Fibroblast of villous mesenchyme (primary cell): ENCODE measurements around the gene MYO16. TPM values are rescaled to one million over a fixed set of nuclear protein-coding genes. Genes with fewer than 3 reads are reported as not detected.
"Not testable (repeated sequence)": the region's sequence is repeated elsewhere in the genome, so short reads cannot be mapped to it uniquely, and the experiment has no call there.

Source experiments
- DNase-seq: peaks from one replicate; pipeline ENCODE4 v3.0.0-alpha.2; 2010; ENCODE audit warnings: low read depth
- H3K4me3 ChIP-seq: 2 replicates; pipeline ENCODE4 v1.5.1; 2011; ENCODE audit warnings: low read depth, mild to moderate bottlenecking, low read length
- total RNA-seq: library from RNA; depleted of rRNA; stranded (reverse); fragments of >200 nt; gene quantifications from 2 replicates; pipeline ENCODE4 v1.2.3, GENCODE V29; 2012
- TF ChIP-seq, protein P1 (sequence below): IDR thresholded peaks from 2 replicates; pipeline ENCODE4 v1.5.1; 2012; ENCODE audit warnings: low read depth, mild to moderate bottlenecking, low read length; ENCODE audit not compliant: insufficient read depth

MYO16 gene
- total RNA-seq, 1 donor: 0.86 TPM

DNA sequence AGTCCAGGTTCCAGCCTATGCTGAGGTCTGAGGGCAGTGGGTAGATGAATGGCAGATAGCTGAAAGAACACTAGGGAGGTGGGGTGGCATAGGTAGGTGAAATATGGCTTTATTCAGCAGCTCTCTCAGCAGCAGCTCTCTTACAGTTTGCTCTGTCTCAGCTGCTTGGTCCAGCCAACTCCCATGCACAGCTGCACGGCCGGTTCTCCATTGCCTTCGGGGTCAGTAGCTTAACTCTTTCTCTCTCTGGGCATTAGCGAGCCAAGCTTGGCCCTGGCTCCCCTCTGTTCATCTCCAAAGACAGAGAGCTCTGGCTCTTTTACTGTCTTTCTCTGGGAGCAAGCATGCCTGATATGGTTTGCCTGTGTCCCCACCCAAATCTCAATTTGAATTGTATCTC, 151.9 kb downstream of the MYO16 start:
- no peak for DNase-seq
- H3K4me3 ChIP-seq: no peak overlapping the region
- TF ChIP-seq, protein P1, sequence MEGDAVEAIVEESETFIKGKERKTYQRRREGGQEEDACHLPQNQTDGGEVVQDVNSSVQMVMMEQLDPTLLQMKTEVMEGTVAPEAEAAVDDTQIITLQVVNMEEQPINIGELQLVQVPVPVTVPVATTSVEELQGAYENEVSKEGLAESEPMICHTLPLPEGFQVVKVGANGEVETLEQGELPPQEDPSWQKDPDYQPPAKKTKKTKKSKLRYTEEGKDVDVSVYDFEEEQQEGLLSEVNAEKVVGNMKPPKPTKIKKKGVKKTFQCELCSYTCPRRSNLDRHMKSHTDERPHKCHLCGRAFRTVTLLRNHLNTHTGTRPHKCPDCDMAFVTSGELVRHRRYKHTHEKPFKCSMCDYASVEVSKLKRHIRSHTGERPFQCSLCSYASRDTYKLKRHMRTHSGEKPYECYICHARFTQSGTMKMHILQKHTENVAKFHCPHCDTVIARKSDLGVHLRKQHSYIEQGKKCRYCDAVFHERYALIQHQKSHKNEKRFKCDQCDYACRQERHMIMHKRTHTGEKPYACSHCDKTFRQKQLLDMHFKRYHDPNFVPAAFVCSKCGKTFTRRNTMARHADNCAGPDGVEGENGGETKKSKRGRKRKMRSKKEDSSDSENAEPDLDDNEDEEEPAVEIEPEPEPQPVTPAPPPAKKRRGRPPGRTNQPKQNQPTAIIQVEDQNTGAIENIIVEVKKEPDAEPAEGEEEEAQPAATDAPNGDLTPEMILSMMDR: no peak

DNA sequence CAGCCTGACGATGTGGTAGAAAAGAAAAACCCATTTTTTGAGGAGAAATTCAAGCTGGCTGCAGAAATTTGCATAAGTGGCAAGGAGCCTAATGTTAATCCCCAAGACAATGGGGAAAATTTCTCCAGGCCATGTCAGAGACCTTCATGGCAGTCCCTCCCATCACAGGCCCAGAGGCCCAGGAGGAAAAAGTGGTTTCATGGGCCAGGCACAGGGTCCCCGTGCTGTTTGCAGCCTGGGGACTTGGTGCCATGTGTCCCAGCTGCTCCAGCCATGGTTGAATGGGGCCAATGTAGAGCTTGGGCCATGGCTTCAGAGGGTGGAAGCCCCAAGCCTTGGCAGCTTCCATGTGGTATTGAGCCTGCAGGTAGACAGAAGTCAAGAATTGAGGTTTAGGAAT, 153.1 kb downstream of the MYO16 start:
- H3K4me3 ChIP-seq, DNase-seq: not testable (repeated sequence)

DNA sequence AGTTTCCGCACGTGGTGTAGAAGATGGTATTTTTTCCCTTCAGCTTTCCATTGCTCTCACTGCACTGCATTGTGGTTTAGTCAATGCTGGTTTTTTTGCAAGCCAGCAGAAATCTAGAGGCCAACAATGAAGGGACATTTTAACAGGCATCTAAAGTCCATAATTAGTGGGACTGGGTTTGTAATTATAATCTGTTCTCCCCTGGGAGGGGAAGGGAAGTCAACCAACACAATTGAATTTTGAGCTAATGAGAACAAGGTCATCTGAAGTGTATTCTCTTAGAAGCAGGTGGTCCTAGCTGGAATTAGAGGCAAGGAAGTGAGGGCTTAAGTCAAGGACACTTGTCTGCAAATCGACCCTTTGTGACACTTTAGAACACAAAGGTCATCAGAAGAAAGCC, 156.4 kb downstream of the MYO16 start:
- H3K4me3 ChIP-seq: no peak overlapping the region
- TF ChIP-seq, protein P1: no peak
- no peak for DNase-seq

DNA sequence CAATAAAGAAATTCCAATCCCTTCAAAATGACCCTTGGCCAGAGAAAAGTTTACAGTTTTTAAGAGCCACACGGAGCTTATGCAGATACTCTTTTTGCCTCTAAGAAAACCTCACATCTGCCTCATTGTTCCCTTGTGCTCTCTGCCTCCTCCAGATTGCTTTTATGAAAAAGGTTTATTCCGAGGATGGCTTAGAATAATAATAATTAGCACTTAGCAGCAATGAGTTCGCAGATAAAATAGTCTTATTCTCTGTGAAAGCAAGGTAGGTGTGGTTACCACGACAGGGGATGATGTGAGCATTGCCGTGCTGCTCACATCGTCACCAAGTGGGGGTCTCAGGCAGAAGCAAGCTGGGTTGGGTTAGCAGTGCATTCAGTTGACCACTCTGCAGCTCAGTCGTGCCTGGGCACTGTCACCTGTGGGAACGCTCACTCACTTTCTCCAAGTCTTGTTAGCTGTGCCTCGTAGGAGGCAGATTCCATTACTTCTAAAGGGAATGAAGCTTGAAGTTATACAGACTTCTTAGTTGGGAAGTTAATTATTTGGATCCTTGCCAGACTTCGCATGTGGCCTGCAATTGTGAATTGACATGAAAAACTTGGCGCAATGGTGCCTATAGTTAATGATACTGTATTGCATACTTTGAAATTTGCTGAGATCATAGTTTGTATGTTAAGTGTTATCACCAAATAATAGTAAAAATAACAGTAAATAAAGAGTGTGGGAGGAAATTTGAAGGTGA, 157.2 kb downstream of the MYO16 start:
- DNase-seq: no peak
- no peak overlapping the region for H3K4me3 ChIP-seq
- TF ChIP-seq, protein P1: no peak

DNA sequence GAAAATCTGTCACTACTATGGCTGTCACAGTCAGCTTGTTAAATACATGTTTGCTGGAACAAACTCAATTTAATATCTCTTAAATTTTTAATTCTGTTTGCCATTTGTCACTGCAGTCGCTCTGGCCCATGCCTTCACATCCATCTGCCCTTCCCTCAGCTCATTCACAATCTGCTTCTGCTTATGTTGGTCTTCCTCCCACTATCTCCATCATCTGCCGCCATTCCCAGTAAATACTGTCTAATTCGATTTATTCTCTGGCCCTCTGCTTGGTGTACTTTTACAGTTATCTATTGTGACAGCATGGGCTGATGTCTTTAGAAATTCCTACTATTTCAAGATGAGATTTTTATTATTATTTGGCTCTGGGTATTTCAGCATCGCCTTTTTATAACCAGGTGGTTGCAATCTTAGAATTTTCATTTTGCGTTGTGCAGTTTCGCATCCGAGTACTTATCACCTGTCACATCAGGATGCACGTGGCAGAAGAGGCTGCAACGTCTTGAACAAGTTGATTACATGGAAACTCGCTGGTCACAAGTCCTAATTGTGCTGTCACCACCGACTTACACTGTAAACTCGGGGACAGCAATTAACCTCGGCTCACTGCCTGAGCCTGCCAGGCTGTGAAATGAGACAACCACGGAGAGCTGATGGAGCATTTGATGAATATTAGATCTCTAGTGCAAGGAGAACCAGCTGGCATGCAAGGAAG, 158.4 kb downstream of the MYO16 start:
- no peak overlapping the region for H3K4me3 ChIP-seq
- DNase-seq: no peak
- TF ChIP-seq, protein P1: no peak

DNA sequence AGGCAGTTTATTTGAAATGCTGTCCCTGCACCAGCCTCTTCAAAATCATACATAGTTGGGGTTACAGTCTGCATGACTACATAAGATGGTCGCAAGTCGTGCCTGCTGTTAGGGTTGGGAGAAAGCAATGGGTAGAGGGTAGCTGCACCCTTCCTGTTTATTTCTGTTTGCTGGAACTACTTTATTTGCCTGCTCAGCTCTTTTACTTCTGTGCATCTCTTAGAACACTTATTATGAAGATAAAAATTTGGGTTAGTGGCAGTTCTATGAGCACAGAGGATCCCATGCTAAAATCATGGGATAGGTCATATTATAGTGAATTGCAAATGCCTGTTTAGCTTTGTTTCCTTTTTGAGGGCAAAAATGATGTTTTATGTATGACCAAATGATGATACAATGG, 160.1 kb downstream of the MYO16 start:
- TF ChIP-seq, protein P1: no peak
- no peak overlapping the region for H3K4me3 ChIP-seq
- no peak for DNase-seq

DNA sequence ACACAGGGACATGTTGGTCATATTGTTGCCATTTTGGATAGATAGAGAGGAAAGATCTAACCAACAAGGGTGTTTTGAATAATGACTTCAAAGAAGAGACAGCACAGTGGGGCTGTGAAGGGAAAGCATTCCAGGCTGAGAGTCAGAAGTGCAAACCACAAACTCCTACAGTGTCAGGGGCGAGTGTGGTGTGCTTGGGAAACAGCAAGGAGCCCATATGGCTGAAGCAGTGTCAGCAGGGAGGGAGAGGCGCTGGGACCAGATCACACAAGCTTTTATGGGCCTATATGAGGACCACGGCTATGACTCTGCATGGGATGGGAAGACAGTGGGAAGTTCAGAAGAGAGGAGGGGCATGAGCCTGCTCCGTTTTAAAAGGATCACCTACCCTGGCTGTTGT, 166.4 kb downstream of the MYO16 start:
- H3K4me3 ChIP-seq: no peak overlapping the region
- DNase-seq: peak; percentile 28
- TF ChIP-seq, protein P1: no peak
